Medulla oblongata (tissue), 1 donor: ENCODE results near the gene MYH13.
A peak's percentile ranks its signal among the peaks of the same experiment; 100 is the strongest.

Experiments
- DNase-seq: peaks from one replicate; pipeline ENCODE4 v3.0.0-alpha.2; 2015; ENCODE audit errors: extremely low spot score

The MYH13 gene

GRCh38 chr17:10344816-10345215 is 28.0 kb downstream of the MYH13 start:
- no peak for DNase-seq

GRCh38 chr17:10339051-10339450 is 33.8 kb downstream of the MYH13 start:
- DNase-seq: no peak

GRCh38 chr17:10337976-10338375 is 34.8 kb downstream of the MYH13 start:
- no peak for DNase-seq

- DNase-seq: no peak
Measured at GRCh38 chr17:10337136-10337535, 35.7 kb downstream of the MYH13 start.

- DNase-seq: no peak
Measured at GRCh38 chr17:10336393-10336792, 36.4 kb downstream of the MYH13 start.

- no peak for DNase-seq
Measured at GRCh38 chr17:10332515-10332914, 40.3 kb downstream of the MYH13 start.

- no peak for DNase-seq
Measured at GRCh38 chr17:10328971-10329923, 43.6 kb downstream of the MYH13 start.

- DNase-seq: no peak
Measured at GRCh38 chr17:10328206-10328605, 44.6 kb downstream of the MYH13 start.

- peak; percentile 78 for DNase-seq
Measured at GRCh38 chr17:10327640-10328039, 45.2 kb downstream of the MYH13 start.

- no peak for DNase-seq
Measured at GRCh38 chr17:10325031-10325695, 47.6 kb downstream of the MYH13 start.

GRCh38 chr17:10323812-10324610 is 48.8 kb downstream of the MYH13 start:
- no peak for DNase-seq

GRCh38 chr17:10318535-10318934 is 54.3 kb downstream of the MYH13 start:
- peak; percentile 26 for DNase-seq

- DNase-seq: no peak
Measured at GRCh38 chr17:10317543-10317834, 55.3 kb downstream of the MYH13 start.

- DNase-seq: no peak
Measured at GRCh38 chr17:10316801-10317542, 55.8 kb downstream of the MYH13 start.

GRCh38 chr17:10314329-10314728 is 58.5 kb downstream of the MYH13 start:
- no peak for DNase-seq

GRCh38 chr17:10313037-10313672 is 59.7 kb downstream of the MYH13 start:
- DNase-seq: no peak

- DNase-seq: no peak
Measured at GRCh38 chr17:10311131-10311530, 61.7 kb downstream of the MYH13 start.

GRCh38 chr17:10309003-10309974 is 63.5 kb downstream of the MYH13 start:
- no peak for DNase-seq

- no peak for DNase-seq
Measured at GRCh38 chr17:10306585-10306984, 66.2 kb downstream of the MYH13 start.

- DNase-seq: no peak
Measured at GRCh38 chr17:10305398-10305797, 67.4 kb downstream of the MYH13 start.
